Keratinocyte (primary cell): ENCODE measurements around the gene FOCAD.

Source experiments
- EZH2 ChIP-seq: IDR thresholded peaks from one replicate; pipeline ENCODE4 v1.6.1; 2012; ENCODE audit warnings: inconsistent platforms, mild to moderate bottlenecking, low read length, moderate library complexity
- TF ChIP-seq, protein P1 (sequence below), 3 experiments: IDR thresholded peaks in 1 of 3; conservative IDR thresholded peaks in 1 of 3; optimal IDR thresholded peaks in 1 of 3; 2 replicates in 2 of 3; 3 replicates in 1 of 3; pipeline versions ENCODE3 to v1.5.1; 2011; ENCODE audit warnings: low read length in 3 of 3, mild to moderate bottlenecking in 3 of 3, moderate library complexity in 2 of 3, control low read depth in 1 of 3, inconsistent platforms in 1 of 3; ENCODE audit not compliant: insufficient read depth in 2 of 3; ENCODE audit errors: extremely low read depth in 1 of 3

DNA sequence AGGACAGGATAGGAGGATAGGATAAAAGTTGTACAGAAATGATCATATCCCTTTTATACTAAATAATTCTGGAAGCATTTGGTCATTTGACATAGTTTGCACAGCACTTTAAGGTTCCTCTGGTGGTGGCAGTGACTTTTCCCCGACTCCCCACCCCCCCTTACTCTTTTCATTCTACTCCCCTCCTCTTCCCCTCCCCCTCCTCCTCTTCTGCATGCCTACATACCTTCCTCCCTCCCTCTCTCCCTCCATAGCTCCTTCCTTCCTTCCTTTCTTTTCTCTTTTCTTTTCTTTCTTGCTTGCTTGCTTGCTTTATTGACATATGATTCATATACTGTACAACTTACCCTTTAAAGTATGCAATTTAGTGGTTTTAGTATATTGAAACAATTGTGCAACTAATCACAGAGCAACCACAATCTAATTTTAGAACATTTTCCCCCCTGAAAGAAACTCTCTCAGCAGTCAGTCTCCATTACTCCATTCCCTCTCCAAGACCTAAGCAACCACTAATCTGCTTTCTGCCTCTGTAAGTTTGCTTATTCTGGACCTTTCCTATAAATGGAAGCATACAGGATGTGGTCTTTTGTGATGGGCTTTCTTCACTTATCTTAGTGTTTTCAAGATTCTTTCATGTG is 188.4 kb downstream of the FOCAD start:
- TF ChIP-seq, protein P1, sequence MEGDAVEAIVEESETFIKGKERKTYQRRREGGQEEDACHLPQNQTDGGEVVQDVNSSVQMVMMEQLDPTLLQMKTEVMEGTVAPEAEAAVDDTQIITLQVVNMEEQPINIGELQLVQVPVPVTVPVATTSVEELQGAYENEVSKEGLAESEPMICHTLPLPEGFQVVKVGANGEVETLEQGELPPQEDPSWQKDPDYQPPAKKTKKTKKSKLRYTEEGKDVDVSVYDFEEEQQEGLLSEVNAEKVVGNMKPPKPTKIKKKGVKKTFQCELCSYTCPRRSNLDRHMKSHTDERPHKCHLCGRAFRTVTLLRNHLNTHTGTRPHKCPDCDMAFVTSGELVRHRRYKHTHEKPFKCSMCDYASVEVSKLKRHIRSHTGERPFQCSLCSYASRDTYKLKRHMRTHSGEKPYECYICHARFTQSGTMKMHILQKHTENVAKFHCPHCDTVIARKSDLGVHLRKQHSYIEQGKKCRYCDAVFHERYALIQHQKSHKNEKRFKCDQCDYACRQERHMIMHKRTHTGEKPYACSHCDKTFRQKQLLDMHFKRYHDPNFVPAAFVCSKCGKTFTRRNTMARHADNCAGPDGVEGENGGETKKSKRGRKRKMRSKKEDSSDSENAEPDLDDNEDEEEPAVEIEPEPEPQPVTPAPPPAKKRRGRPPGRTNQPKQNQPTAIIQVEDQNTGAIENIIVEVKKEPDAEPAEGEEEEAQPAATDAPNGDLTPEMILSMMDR (optimal IDR thresholded peaks at IDR 0.05 in 1 of 3, IDR thresholded peaks at IDR 0.05 in 1 of 3, conservative IDR thresholded peaks at IDR 0.05 in 1 of 3; ENCODE audit: extremely low read depth in 1 of 3, insufficient read depth in 2 of 3, low read length in 3 of 3), result no peak
- no peak for TF ChIP-seq EZH2
